Stomach (tissue), 9 donors: ENCODE data around the gene ZNG1A. TPM values are rescaled to one million over a fixed set of nuclear protein-coding genes. Genes with fewer than 3 reads are reported as not detected.
"Not testable (repeated sequence)": the region's sequence is repeated elsewhere in the genome, so short reads cannot be mapped to it uniquely, and the experiment has no call there.

Experiments used
- DNase-seq, 2 donors: peaks; one replicate each; pipeline versions ENCODE4 v3.0.0 to v3.0.0-alpha.2; 2013 to 2019
- H3K27ac ChIP-seq, 5 donors: fragments of 200-600 bp in 4 of 5; sonication (generic) in 4 of 5; one replicate each; pipeline ENCODE4 v1.5.1; 2013 to 2019; ENCODE audit warnings: mild to moderate bottlenecking in 1 of 5, moderate library complexity in 1 of 5
- H3K27me3 ChIP-seq, 3 donors: fragments of 200-600 bp; sonication (generic); one replicate each; pipeline ENCODE4 v1.5.1; 2017 to 2019; ENCODE audit warnings: mixed run types in 1 of 3
- H3K36me3 ChIP-seq, 4 donors: fragments of 200-600 bp; sonication (generic); 1 replicate in 3 of 4; 2 replicates in 1 of 4; pipeline ENCODE4 v1.5.1; 2016 to 2019
- H3K4me1 ChIP-seq, 4 donors: fragments of 200-600 bp; sonication (generic); one replicate each; pipeline ENCODE4 v1.5.1; 2016 to 2019
- H3K4me3 ChIP-seq, 4 donors: fragments of 200-600 bp; sonication (generic) in 3 of 4; one replicate each; pipeline ENCODE4 v1.5.1; 2016 to 2019; ENCODE audit warnings: mild to moderate bottlenecking in 1 of 4
- H3K9me3 ChIP-seq, 4 donors: fragments of 200-600 bp; sonication (generic); one replicate each; pipeline ENCODE4 v1.5.1; 2016 to 2019
- WGBS, 5 donors: extraction: QIAGEN DNeasy Blood & Tissue Kit in 3 of 5; methylation state at CpG; one replicate each; pipeline versions ENCODE4 v1.1.5 to v1.1.7; 2013 to 2018; 5-methylcytosine and 5-hydroxymethylcytosine counted together
- intact Hi-C: fragments of 100-400 bp; cut with DNase I; formaldehyde crosslinking; loops from one replicate; pipeline ENCODE4 v1.15.1; 2023; ENCODE audit warnings: low total_unique reads
- polyA plus RNA-seq, 3 donors: library from polyadenylated mRNA; stranded (reverse); fragments of 200-250 nt; gene quantifications; one replicate each; pipeline ENCODE4 v1.2.3, GENCODE V29; 2013
- total RNA-seq, 5 donors: library from RNA; depleted of rRNA; stranded (reverse); fragments of >200 nt; gene quantifications; one replicate each; pipeline versions ENCODE4 v1.1.0 to v1.2.3, GENCODE V29; 2014 to 2016
- donor health status: healthy with polysubstance abuse.
- donor health status: Bipolar disorder and iron deficiency.
- donor health status: healthy.

The ZNG1A gene
- total and polyA plus RNA-seq, 8 donors = 9.3 to 59.7 (median 32.1) TPM

GRCh38 chr9:169757-170156 is 9.1 kb downstream of the ZNG1A start:
- H3K4me1 ChIP-seq, H3K4me3 ChIP-seq, DNase-seq, intact Hi-C loops, H3K27ac ChIP-seq, H3K9me3 ChIP-seq, H3K27me3 ChIP-seq: not testable (repeated sequence)
- no CpG with 5 or more reads among the region's 3 CpGs for WGBS, 5 donors
- peaks cover 0 to 19% (median 9%) of the 10 kb centered on the region in 4 donors for H3K36me3 ChIP-seq

- H3K4me3 ChIP-seq, H3K27me3 ChIP-seq, DNase-seq, intact Hi-C loops, H3K36me3 ChIP-seq, H3K27ac ChIP-seq, H3K9me3 ChIP-seq, H3K4me1 ChIP-seq: not testable (repeated sequence)
- WGBS, 5 donors = 61 to 83% (median 65%) methylated on average over 1 of the region's 1 CpG; no CpG with 5 or more reads in 1 of the 5 donors
Measured at GRCh38 chr9:159871-160270, 19.0 kb downstream of the ZNG1A start.

GRCh38 chr9:151173-151572 is 27.7 kb downstream of the ZNG1A start:
- intact Hi-C loops, H3K4me3 ChIP-seq, DNase-seq, H3K27ac ChIP-seq, H3K9me3 ChIP-seq, H3K36me3 ChIP-seq, H3K27me3 ChIP-seq, H3K4me1 ChIP-seq: not testable (repeated sequence)

- DNase-seq, H3K36me3 ChIP-seq, H3K4me3 ChIP-seq, intact Hi-C loops, H3K27ac ChIP-seq, H3K9me3 ChIP-seq, H3K27me3 ChIP-seq, H3K4me1 ChIP-seq: not testable (repeated sequence)
- 79 to 84% (median 83%) methylated on average over 17 of the region's 17 CpGs; no CpG with 5 or more reads in 1 of the 5 donors for WGBS, 5 donors
Measured at GRCh38 chr9:139880-140279, 39.0 kb downstream of the ZNG1A start.

DNA sequence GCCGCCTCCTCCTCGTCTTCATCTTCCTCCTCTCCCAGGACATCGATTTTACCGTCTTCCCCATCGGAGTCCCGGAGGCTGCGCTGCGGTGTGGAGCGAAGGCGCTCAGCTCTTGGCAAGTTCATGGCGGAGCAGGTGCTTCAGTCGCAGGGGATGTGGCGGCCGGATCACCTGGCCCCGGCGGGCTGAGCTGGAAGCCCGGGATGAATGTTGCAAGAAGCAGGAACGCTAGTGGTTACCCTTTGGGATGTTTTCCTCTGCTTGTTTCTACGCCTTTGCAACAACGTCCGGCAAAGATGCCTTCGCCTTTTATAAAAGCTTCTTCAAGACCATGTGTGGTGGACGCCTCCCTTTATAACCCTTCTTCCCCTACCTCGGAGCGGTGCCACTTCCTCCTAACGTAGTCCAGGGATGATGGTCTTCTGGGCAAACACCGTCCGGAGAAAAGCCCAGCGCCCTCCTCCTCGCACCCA is 60.8 kb downstream of the ZNG1A start, which contains the start of gene FOXD4:
FOXD4 (minus strand) TSS at position 423 of the 473 bp plus-strand sequence; CDS start at position 125, 298 bp downstream.
- H3K36me3 ChIP-seq, DNase-seq, intact Hi-C loops, H3K9me3 ChIP-seq, H3K4me3 ChIP-seq, H3K27ac ChIP-seq: not testable (repeated sequence)
- WGBS, 5 donors = 18 to 38% (median 28%) methylated on average over 17 to 30 of the region's 30 CpGs
- Histone ChIP-seq H3K4me1 (peaks cover 14 to 36% (median 27%) of the 10 kb centered on the region in 4 donors), H3K27me3 (peaks cover 7 to 52% (median 34%) of the 10 kb centered on the region in 3 donors)

DNA sequence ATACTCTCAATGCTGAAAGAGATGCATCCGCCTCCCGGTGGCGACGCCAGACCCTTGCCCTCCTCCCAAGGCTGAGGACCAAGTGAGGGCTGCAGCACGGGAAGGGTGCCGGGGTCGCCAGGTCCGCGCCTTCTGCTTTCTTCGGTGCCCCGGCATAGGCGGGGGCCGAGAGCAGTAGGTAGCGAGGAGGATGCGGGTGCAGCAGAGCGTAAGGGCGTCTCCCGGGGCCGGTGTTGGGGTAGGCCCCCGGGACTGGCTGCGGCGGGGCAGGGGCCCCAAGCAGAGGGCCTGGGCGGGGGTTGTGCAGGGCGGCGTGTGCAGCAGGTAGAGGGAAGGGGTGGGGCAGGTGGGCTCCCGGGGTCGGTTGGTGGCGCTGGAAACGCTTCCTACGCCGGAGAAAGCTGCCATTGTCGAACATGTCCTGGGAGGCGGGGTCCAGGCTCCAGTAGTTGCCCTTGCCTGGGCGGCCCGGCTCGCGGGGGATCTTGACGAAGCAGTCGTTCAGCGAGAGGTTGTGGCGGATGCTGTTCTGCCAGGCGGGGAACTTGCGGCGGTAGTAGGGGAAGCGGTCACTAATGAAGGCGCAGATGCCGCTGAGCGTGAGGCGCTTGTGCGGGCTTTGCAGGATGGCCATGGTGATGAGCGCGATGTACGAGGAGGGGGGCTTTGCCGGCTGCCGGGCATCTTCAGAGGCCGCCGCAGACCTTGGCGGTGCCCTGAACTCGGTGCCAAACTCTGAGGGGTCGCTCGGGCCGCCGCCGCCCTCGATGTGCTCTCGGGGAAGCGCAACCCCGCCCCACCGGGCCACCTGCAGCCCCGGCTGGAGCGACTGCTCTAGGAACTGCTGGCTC is 61.5 kb downstream of the ZNG1A start:
- H3K27ac ChIP-seq, H3K4me3 ChIP-seq, H3K9me3 ChIP-seq, intact Hi-C loops, H3K36me3 ChIP-seq: not testable (repeated sequence)
- Histone ChIP-seq H3K27me3 (peaks cover 7 to 59% (median 39%) of the 10 kb centered on the region in 3 donors), H3K4me1 (peaks cover 14 to 38% (median 27%) of the 10 kb centered on the region in 4 donors)
- 1 to 6% (median 4%) methylated on average over 38 to 60 of the region's 71 CpGs; no CpG with 5 or more reads in 1 of the 5 donors for WGBS, 5 donors
- DNase-seq = peak in 1 of 2 donors; percentile 13

DNA sequence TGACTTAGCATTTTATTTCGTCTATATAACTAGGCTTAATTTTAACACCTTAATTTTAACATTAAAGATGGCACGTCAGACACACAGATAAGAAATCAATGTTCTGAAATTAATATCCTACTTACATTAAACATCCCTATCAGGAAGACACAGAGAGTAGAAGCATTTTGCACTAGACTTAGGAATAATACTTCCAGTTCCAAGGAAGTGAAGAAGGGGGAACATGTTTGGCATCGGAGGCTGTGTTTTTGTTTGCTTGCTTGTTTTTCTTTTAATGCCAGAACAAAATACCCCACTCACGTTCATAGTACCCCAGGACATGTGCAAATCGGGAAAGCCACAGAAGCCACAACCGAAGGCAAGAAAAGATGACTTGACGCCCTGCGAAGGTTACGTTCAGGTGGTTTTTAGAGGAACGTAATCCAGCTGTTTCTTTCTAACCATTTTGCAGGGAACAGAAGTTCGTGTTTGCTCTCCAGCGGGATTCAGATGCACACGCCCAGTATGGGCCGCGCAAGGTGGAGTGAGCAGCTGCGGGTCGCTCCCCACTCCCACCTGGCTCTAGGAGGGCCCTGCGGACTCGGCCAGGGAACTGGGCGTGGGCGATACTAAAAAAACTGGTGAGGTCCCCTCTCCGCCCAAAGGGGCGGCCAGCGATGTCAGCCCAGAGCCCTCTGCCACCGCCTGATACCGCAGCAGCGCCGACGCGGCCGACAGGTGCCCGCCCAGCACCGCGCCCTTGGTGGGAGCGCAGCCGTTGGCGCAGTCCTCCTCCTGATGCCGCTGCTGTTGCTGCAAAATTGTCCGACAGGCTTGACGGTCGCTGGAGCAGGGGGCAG is 62.4 kb downstream of the ZNG1A start:
- H3K27ac ChIP-seq, DNase-seq, H3K4me3 ChIP-seq, intact Hi-C loops, H3K36me3 ChIP-seq, H3K9me3 ChIP-seq: not testable (repeated sequence)
- peaks cover 14 to 38% (median 27%) of the 10 kb centered on the region in 4 donors for H3K4me1 ChIP-seq
- 7 to 23% (median 10%) methylated on average over 10 to 40 of the region's 41 CpGs for WGBS, 5 donors
- peaks cover 7 to 65% (median 39%) of the 10 kb centered on the region in 3 donors for H3K27me3 ChIP-seq

- intact Hi-C loops, DNase-seq, H3K9me3 ChIP-seq, H3K36me3 ChIP-seq, H3K27ac ChIP-seq: not testable (repeated sequence)
- 6 to 16% (median 9%) methylated on average over 7 to 11 of the region's 11 CpGs for WGBS, 5 donors
- peaks cover 14 to 38% (median 27%) of the 10 kb centered on the region in 4 donors for H3K4me1 ChIP-seq
- H3K27me3 ChIP-seq = peaks cover 7 to 71% (median 39%) of the 10 kb centered on the region in 3 donors
- H3K4me3 ChIP-seq = peak overlapping the region in 1 of 4 donors; percentile 63
Measured at GRCh38 chr9:115118-115451, 63.8 kb downstream of the ZNG1A start.

DNA sequence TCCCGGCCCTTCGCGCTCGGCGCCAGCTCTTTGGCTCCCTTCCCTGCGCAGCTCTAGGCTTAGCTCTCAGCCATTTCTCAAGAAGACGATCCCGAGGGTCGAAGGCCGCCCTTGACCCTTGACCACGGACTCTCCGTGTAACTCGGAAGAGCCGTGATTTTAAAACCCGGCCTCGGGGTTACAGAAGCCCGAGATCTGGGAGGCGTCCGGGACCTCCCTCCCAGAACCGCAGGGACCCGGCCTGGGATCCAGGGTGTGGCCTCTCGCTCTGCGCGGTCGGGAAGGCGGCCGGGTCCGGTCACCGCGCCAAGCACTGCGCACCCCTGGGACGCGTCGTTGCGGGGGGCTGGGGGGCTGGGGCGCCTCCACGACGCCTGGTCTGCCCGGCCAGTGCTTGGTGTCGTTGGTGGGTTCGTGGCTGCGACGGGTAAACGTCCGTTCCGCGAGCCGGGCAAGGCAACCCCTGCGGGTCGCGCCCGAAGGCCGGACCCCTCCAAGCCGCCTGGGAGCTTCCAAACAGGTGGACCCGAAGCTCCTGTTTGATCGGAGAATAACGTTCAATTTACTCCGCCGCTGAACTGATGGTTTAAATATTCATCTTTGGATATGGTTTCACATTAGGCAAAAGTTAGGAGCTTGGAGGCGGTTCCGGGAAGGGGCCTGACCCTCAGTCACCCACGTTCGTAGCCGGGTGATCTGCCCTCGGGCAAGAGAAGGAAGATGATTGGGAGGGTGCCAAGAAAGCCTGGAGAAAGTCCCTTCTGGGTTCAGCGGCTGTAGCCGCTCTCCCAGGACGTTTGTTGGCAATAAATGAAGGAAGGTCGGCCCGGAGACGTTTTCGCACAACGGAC is 64.4 kb downstream of the ZNG1A start:
- Histone ChIP-seq H3K4me1 (peaks cover 14 to 38% (median 27%) of the 10 kb centered on the region in 4 donors), H3K4me3 (peak overlapping the region; percentile 36 to 63 (median 43)), H3K27me3 (peaks cover 7 to 77% (median 44%) of the 10 kb centered on the region in 3 donors)
- intact Hi-C loops, H3K36me3 ChIP-seq, H3K27ac ChIP-seq, H3K9me3 ChIP-seq: not testable (repeated sequence)
- DNase-seq = peak in 1 of 2 donors; percentile 11
- 3 to 8% (median 4%) methylated on average over 18 to 72 of the region's 73 CpGs for WGBS, 5 donors

- Histone ChIP-seq H3K4me1 (peaks cover 14 to 38% (median 27%) of the 10 kb centered on the region in 4 donors), H3K27me3 (peaks cover 7 to 84% (median 44%) of the 10 kb centered on the region in 3 donors), H3K4me3 (peak overlapping the region; percentile 36 to 63 (median 43))
- H3K27ac ChIP-seq, H3K36me3 ChIP-seq, H3K9me3 ChIP-seq, intact Hi-C loops: not testable (repeated sequence)
- WGBS, 5 donors = 1 to 4% (median 1%) methylated on average over 24 to 110 of the region's 111 CpGs
- DNase-seq = peak in 1 of 2 donors; percentile 54
Measured at GRCh38 chr9:113468-114266, 65.2 kb downstream of the ZNG1A start.
